GM19238 (cell line): ENCODE data around the gene RBM3.
"Not testable (repeated sequence)": the region's sequence is repeated elsewhere in the genome, so short reads cannot be mapped to it uniquely, and the experiment has no call there.

ENCODE experiments used
- DNase-seq: peaks from one replicate; pipeline ENCODE4 v3.0.0; 2011; ENCODE audit warnings: low spot score; ENCODE audit not compliant: insufficient read length

Gene RBM3

GRCh38 chrX:48574270-48575266 is at the start of gene RBM3:
TSS of gene RBM3 (plus strand) at chrX:48574484. CDS start at chrX:48575181, 697 bp downstream.
- DNase-seq: peak; percentile 65

- DNase-seq: not testable (repeated sequence)
Measured at GRCh38 chrX:48525853-48526252, 48.4 kb upstream of the RBM3 start.

GRCh38 chrX:48530736-48531135 is 43.5 kb upstream of the RBM3 start:
- no peak for DNase-seq

- no peak for DNase-seq
Measured at GRCh38 chrX:48531358-48531959, 42.8 kb upstream of the RBM3 start.

- no peak for DNase-seq
Measured at GRCh38 chrX:48532161-48532560, 42.1 kb upstream of the RBM3 start.

- DNase-seq: no peak
Measured at GRCh38 chrX:48533165-48533564, 41.1 kb upstream of the RBM3 start.

GRCh38 chrX:48538641-48539344 is 35.5 kb upstream of the RBM3 start:
- no peak for DNase-seq

GRCh38 chrX:48539345-48540027 is 34.8 kb upstream of the RBM3 start, which contains the start of gene TBC1D25:
TSS of gene TBC1D25 (plus strand) at chrX:48539714. CDS start at chrX:48539798, 84 bp downstream.
- DNase-seq: peak; percentile 75

- DNase-seq: no peak
Measured at GRCh38 chrX:48540028-48540375, 34.3 kb upstream of the RBM3 start.

- no peak for DNase-seq
Measured at GRCh38 chrX:48540480-48540879, 33.8 kb upstream of the RBM3 start.

GRCh38 chrX:48541140-48541814 is 33.0 kb upstream of the RBM3 start:
- DNase-seq: no peak

- DNase-seq: no peak
Measured at GRCh38 chrX:48548871-48549270, 25.4 kb upstream of the RBM3 start.

GRCh38 chrX:48555731-48556325 is 18.5 kb upstream of the RBM3 start:
- not testable (repeated sequence) for DNase-seq

GRCh38 chrX:48558271-48558670 is 16.0 kb upstream of the RBM3 start:
- DNase-seq: no peak

- DNase-seq: no peak
Measured at GRCh38 chrX:48559636-48560035, 14.6 kb upstream of the RBM3 start.

- DNase-seq: no peak
Measured at GRCh38 chrX:48560056-48560455, 14.2 kb upstream of the RBM3 start.

GRCh38 chrX:48560681-48561080 is 13.6 kb upstream of the RBM3 start:
- DNase-seq: no peak

- no peak for DNase-seq
Measured at GRCh38 chrX:48569958-48570357, 4.3 kb upstream of the RBM3 start.

GRCh38 chrX:48573690-48574269 is 504 bp upstream of the RBM3 start:
- DNase-seq: no peak

- DNase-seq: no peak
Measured at GRCh38 chrX:48575642-48576041, 1.4 kb downstream of the RBM3 start.
